Activated CD4-positive, alpha-beta T cell treated with anti-CD3 and anti-CD28 coated beads, Interleukin-2, amount 10 ng/mL, durations not matched to agents 7 days and 5 days (primary cell): ENCODE data around the gene PIK3C2A. TPM values are rescaled to one million over a fixed set of nuclear protein-coding genes. Genes with fewer than 3 reads are reported as not detected.
A peak's percentile ranks its signal among the peaks of the same experiment; 100 is the strongest.
"Not testable (repeated sequence)": the region's sequence is repeated elsewhere in the genome, so short reads cannot be mapped to it uniquely, and the experiment has no call there.

Experiments used
- CTCF ChIA-PET: fragments of 350-600 bp; sonication (Branson Sonifier 250); formaldehyde crosslinking; loops from one replicate; lab custom pipeline; 2021; ENCODE audit warnings: antibody characterized with exemption; lab: Charles Lee
- POLR2A ChIA-PET: fragments of 350-600 bp; sonication (Branson Sonifier 250); formaldehyde crosslinking; loops from one replicate; lab custom pipeline; 2021; ENCODE audit warnings: antibody characterized with exemption; lab: Charles Lee
- DNase-seq: peaks from one replicate; pipeline ENCODE4 v3.0.0-alpha.2; 2020
- H3K27ac Mint-ChIP-seq: one replicate; pipeline ENCODE4 v1.8.0; 2021; ENCODE audit warnings: mild to moderate bottlenecking, moderate library complexity, mixed read lengths
- H3K27me3 Mint-ChIP-seq: one replicate; pipeline ENCODE4 v1.8.0; 2021; ENCODE audit warnings: mixed read lengths
- H3K36me3 Mint-ChIP-seq: one replicate; pipeline ENCODE4 v1.8.0; 2021; ENCODE audit warnings: low read depth, mixed read lengths
- H3K4me1 Mint-ChIP-seq: one replicate; pipeline ENCODE4 v1.8.0; 2021; ENCODE audit warnings: mixed read lengths
- H3K4me3 Mint-ChIP-seq: one replicate; pipeline ENCODE4 v1.8.0; 2021; ENCODE audit warnings: mild to moderate bottlenecking, moderate library complexity, mixed read lengths
- H3K9me3 Mint-ChIP-seq: one replicate; pipeline ENCODE4 v1.8.0; 2021; ENCODE audit warnings: mixed read lengths
- total RNA-seq, 2 experiments: library from RNA; stranded (reverse); gene quantifications; one replicate each; pipeline ENCODE4 v1.2.3, GENCODE V29; 2021

Gene PIK3C2A, protein sequence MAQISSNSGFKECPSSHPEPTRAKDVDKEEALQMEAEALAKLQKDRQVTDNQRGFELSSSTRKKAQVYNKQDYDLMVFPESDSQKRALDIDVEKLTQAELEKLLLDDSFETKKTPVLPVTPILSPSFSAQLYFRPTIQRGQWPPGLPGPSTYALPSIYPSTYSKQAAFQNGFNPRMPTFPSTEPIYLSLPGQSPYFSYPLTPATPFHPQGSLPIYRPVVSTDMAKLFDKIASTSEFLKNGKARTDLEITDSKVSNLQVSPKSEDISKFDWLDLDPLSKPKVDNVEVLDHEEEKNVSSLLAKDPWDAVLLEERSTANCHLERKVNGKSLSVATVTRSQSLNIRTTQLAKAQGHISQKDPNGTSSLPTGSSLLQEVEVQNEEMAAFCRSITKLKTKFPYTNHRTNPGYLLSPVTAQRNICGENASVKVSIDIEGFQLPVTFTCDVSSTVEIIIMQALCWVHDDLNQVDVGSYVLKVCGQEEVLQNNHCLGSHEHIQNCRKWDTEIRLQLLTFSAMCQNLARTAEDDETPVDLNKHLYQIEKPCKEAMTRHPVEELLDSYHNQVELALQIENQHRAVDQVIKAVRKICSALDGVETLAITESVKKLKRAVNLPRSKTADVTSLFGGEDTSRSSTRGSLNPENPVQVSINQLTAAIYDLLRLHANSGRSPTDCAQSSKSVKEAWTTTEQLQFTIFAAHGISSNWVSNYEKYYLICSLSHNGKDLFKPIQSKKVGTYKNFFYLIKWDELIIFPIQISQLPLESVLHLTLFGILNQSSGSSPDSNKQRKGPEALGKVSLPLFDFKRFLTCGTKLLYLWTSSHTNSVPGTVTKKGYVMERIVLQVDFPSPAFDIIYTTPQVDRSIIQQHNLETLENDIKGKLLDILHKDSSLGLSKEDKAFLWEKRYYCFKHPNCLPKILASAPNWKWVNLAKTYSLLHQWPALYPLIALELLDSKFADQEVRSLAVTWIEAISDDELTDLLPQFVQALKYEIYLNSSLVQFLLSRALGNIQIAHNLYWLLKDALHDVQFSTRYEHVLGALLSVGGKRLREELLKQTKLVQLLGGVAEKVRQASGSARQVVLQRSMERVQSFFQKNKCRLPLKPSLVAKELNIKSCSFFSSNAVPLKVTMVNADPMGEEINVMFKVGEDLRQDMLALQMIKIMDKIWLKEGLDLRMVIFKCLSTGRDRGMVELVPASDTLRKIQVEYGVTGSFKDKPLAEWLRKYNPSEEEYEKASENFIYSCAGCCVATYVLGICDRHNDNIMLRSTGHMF (N-terminal part only)
- 10 to 100 TPM; 19.8 to 24.4 TPM for total RNA-seq

GRCh38 chr11:17207317-17208256 lies at the start of gene PIK3C2A:
TSS of gene PIK3C2A (minus strand) at chr11:17207986. CDS start at chr11:17169741, 38,245 bp downstream.
- no peaks in the 10 kb centered on the region for H3K9me3 Mint-ChIP-seq
- peak within 1 kb of the TSS; percentile 90 for H3K4me3 Mint-ChIP-seq
- H3K36me3 Mint-ChIP-seq = no peaks in the 10 kb centered on the region
- DNase-seq = peak; percentile 97
- peaks cover 32% of the 10 kb centered on the region for H3K4me1 Mint-ChIP-seq
- no peaks in the 10 kb centered on the region for H3K27me3 Mint-ChIP-seq
- POLR2A ChIA-PET = interaction anchor here (0.6 to 1.1 kb wide), 2 partner anchors 130 to 352 kb away, joined by 3 to 4 read pairs; partner anchors contain the start of gene RPS13
- CTCF ChIA-PET = interaction anchor here (0.7 to 1.1 kb wide), 5 partner anchors 11 to 321 kb away, joined by 3 to 4 read pairs (median 3); no protein-coding TSS in a partner anchor
- peak within 1 kb of the TSS; percentile 98 for H3K27ac Mint-ChIP-seq

GRCh38 chr11:17257196-17257595 lies 49.4 kb upstream of the PIK3C2A start:
- no peak overlapping the region for H3K4me3 Mint-ChIP-seq
- H3K4me1 Mint-ChIP-seq = peaks cover 11% of the 10 kb centered on the region
- CTCF ChIA-PET = interaction anchor here (0.6 to 1.7 kb wide), 2 partner anchors 21 to 23 kb away, joined by 3 read pairs; no protein-coding TSS in a partner anchor
- peaks cover 9% of the 10 kb centered on the region for H3K27me3 Mint-ChIP-seq
- H3K27ac Mint-ChIP-seq = no peak overlapping the region
- H3K36me3 Mint-ChIP-seq = no peaks in the 10 kb centered on the region
- POLR2A ChIA-PET = no interaction called here
- no peaks in the 10 kb centered on the region for H3K9me3 Mint-ChIP-seq
- DNase-seq = no peak

- H3K9me3 Mint-ChIP-seq = no peaks in the 10 kb centered on the region
- H3K36me3 Mint-ChIP-seq = no peaks in the 10 kb centered on the region
- H3K4me1 Mint-ChIP-seq = peaks cover 11% of the 10 kb centered on the region
- H3K27ac Mint-ChIP-seq = no peak overlapping the region
- CTCF ChIA-PET = interaction anchor here (0.8 to 1.7 kb wide), 2 partner anchors 19 to 24 kb away, joined by 3 read pairs; no protein-coding TSS in a partner anchor
- DNase-seq = no peak
- POLR2A ChIA-PET = no interaction called here
- no peak overlapping the region for H3K4me3 Mint-ChIP-seq
- peaks cover 9% of the 10 kb centered on the region for H3K27me3 Mint-ChIP-seq
Observed at GRCh38 chr11:17256512-17256911, 48.7 kb upstream of the PIK3C2A start.

DNA sequence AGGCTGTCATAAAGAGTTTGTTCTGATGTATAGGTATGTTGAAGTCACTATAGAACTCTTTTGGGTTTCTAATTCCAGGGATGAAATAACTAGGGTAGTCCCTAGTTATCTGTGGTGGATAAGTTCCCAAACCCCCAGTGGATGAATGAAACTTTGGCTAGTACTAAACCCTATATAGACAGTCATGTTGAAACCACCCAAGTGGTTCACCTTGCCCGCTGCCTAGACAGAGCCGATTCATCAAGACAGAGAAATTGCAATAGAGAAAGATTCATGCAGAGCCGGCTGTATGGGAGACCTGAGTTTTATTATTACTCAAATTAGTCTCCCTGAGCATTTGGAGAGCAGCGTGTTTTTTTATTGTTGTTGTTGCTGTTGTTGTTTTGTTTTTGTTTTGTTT lies 44.9 kb upstream of the PIK3C2A start:
- H3K27me3 Mint-ChIP-seq = peaks cover 15% of the 10 kb centered on the region
- H3K4me1 Mint-ChIP-seq = peaks cover 11% of the 10 kb centered on the region
- no peak overlapping the region for H3K27ac Mint-ChIP-seq
- ChIA-PET POLR2A (no interaction called here), CTCF (interaction anchor here (0.8 kb wide), 1 partner anchor 11 kb away, joined by 3 read pairs; no protein-coding TSS in a partner anchor)
- H3K9me3 Mint-ChIP-seq = no peaks in the 10 kb centered on the region
- no peak for DNase-seq
- no peaks in the 10 kb centered on the region for H3K36me3 Mint-ChIP-seq
- H3K4me3 Mint-ChIP-seq = no peak overlapping the region

- peaks cover 20% of the 10 kb centered on the region for H3K27me3 Mint-ChIP-seq
- no peak for DNase-seq
- no peaks in the 10 kb centered on the region for H3K9me3 Mint-ChIP-seq
- no peaks in the 10 kb centered on the region for H3K36me3 Mint-ChIP-seq
- no peak overlapping the region for H3K27ac Mint-ChIP-seq
- POLR2A ChIA-PET = no interaction called here
- CTCF ChIA-PET = interaction anchor here (0.6 to 0.9 kb wide), 2 partner anchors 27 to 42 kb away, joined by 3 read pairs; no protein-coding TSS in a partner anchor
- no peaks in the 10 kb centered on the region for H3K4me1 Mint-ChIP-seq
- H3K4me3 Mint-ChIP-seq = no peak overlapping the region
Observed at GRCh38 chr11:17250561-17251350, 43.0 kb upstream of the PIK3C2A start.

- peaks cover 31% of the 10 kb centered on the region for H3K27me3 Mint-ChIP-seq
- H3K4me3 Mint-ChIP-seq = no peak overlapping the region
- peaks cover 6% of the 10 kb centered on the region for H3K4me1 Mint-ChIP-seq
- ChIA-PET POLR2A (interaction anchor here (0.6 kb wide), 1 partner anchor 326 kb away, joined by 3 read pairs; no protein-coding TSS in a partner anchor), CTCF (interaction anchor here (0.6 to 0.9 kb wide), 2 partner anchors 14 to 34 kb away, joined by 3 to 4 read pairs; no protein-coding TSS in a partner anchor)
- H3K27ac Mint-ChIP-seq = no peak overlapping the region
- DNase-seq = no peak
- H3K36me3 Mint-ChIP-seq = no peaks in the 10 kb centered on the region
- H3K9me3 Mint-ChIP-seq = no peaks in the 10 kb centered on the region
Observed at GRCh38 chr11:17244046-17244445, 36.3 kb upstream of the PIK3C2A start.

DNA sequence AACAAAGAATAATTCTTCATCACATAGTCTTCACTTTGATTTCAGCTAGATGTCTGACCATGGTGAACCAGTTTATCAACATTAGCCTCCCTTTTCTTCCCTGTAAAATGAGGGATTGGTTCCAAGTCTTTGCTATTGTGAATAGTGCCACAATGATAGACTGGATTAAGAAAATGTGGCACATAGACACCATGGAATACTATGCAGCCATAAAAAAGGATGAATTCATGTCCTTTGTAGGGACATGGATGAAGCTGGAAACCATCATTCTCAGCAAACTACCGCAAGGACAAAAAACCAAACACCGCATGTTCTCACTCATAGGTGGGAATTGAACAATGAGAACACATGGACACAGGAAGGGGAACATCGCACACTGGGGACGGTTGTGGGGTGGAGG lies 35.2 kb upstream of the PIK3C2A start:
- POLR2A ChIA-PET, H3K36me3 Mint-ChIP-seq, H3K4me1 Mint-ChIP-seq, H3K27ac Mint-ChIP-seq, H3K9me3 Mint-ChIP-seq, DNase-seq, H3K4me3 Mint-ChIP-seq: not testable (repeated sequence)
- peaks cover 38% of the 10 kb centered on the region for H3K27me3 Mint-ChIP-seq
- CTCF ChIA-PET = interaction anchor here (1.0 kb wide), 1 partner anchor 19 kb away, joined by 5 read pairs; no protein-coding TSS in a partner anchor

GRCh38 chr11:17240780-17241179 lies 33.0 kb upstream of the PIK3C2A start:
- CTCF ChIA-PET = interaction anchor here (1.2 kb wide), 1 partner anchor 12 kb away, joined by 3 read pairs; no protein-coding TSS in a partner anchor
- no peak for DNase-seq
- Mint-ChIP-seq H3K9me3 (no peaks in the 10 kb centered on the region), H3K4me3 (no peak overlapping the region), H3K27me3 (peaks cover 37% of the 10 kb centered on the region), H3K4me1 (peaks cover 6% of the 10 kb centered on the region), H3K27ac (no peak overlapping the region), H3K36me3 (no peaks in the 10 kb centered on the region)
- POLR2A ChIA-PET = no interaction called here

- H3K4me3 Mint-ChIP-seq, H3K27ac Mint-ChIP-seq, POLR2A ChIA-PET, H3K36me3 Mint-ChIP-seq, H3K9me3 Mint-ChIP-seq, CTCF ChIA-PET, H3K4me1 Mint-ChIP-seq, DNase-seq: not testable (repeated sequence)
- H3K27me3 Mint-ChIP-seq = peaks cover 35% of the 10 kb centered on the region
Observed at GRCh38 chr11:17239927-17240326, 32.1 kb upstream of the PIK3C2A start.

DNA sequence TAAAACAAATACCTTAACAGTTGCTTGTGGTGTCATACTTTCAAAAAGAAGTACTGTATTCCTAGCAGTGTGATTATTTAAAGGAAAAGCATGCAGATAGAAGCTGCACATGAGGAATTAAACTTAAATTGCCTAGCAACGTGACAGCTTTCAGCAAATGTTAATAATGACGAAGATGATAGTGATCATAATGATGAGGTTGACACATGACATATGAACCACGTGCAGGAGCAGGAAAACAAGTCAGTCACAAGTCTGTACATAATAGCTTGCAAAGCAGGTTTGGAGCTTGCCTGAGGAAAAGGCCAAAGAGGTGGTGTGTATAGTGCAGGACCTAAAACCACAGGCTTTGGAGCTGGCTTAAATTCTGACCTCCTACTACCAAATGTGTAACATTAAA lies 30.6 kb upstream of the PIK3C2A start:
- no peaks in the 10 kb centered on the region for H3K9me3 Mint-ChIP-seq
- peaks cover 35% of the 10 kb centered on the region for H3K27me3 Mint-ChIP-seq
- no peak overlapping the region for H3K27ac Mint-ChIP-seq
- no peak for DNase-seq
- CTCF ChIA-PET = no interaction called here
- H3K4me1 Mint-ChIP-seq = peaks cover 2% of the 10 kb centered on the region
- no peaks in the 10 kb centered on the region for H3K36me3 Mint-ChIP-seq
- no peak overlapping the region for H3K4me3 Mint-ChIP-seq
- POLR2A ChIA-PET = no interaction called here
